Prostate gland (tissue), 2 donors: ENCODE data around the gene PTPRT.

ENCODE experiments used
- POLR2A ChIP-seq: fragments of 450-650 bp; IDR thresholded peaks from one replicate; pipeline ENCODE4 v1.6.1; 2016; ENCODE audit warnings: antibody characterized with exemption, mild to moderate bottlenecking
- POLR2AphosphoS5 ChIP-seq: sonication (generic); formaldehyde crosslinking; IDR thresholded peaks from one replicate; pipeline ENCODE4 v1.6.1; 2017; ENCODE audit warnings: antibody characterized with exemption
- TF ChIP-seq, protein P1 (sequence below), 4 experiments: fragments of 200-600 bp in 2 of 4; fragments of 450-650 bp in 2 of 4; sonication (generic) in 2 of 4; IDR thresholded peaks; 1 replicate in 3 of 4; 2 replicates in 1 of 4; pipeline ENCODE4 v1.5.1; 2016 to 2019; ENCODE audit warnings: antibody characterized with exemption in 4 of 4, mild to moderate bottlenecking in 2 of 4, moderate library complexity in 2 of 4

DNA sequence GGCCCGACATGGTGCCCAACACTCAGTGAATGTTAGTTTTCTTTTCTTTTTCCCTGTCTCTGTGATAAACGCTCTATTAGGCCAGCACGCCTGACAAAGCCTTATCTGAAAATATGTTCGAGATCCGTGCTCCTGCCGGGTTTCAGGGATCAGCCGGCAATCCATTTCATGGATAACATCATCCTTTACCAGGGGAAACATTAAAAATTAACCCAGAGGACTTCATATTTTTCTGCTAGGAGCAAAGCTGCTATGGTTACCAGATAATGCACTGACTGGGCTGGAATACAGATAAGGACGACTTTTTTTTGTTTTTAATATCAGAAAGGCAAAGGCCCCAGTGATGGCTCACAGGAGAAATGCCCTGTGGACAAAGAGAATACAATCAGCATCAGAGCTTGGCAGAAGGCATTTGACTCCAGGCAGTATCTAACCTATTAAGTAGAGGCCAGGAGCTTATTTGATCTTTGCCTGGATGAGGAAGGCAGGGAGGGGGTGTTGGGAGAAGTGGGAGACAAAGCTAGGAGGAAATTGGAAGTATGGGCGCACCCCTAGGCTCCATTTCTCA lies 1089.5 kb downstream of the PTPRT start:
- TF ChIP-seq POLR2A (no peak), POLR2AphosphoS5 (no peak)
- TF ChIP-seq, protein P1, sequence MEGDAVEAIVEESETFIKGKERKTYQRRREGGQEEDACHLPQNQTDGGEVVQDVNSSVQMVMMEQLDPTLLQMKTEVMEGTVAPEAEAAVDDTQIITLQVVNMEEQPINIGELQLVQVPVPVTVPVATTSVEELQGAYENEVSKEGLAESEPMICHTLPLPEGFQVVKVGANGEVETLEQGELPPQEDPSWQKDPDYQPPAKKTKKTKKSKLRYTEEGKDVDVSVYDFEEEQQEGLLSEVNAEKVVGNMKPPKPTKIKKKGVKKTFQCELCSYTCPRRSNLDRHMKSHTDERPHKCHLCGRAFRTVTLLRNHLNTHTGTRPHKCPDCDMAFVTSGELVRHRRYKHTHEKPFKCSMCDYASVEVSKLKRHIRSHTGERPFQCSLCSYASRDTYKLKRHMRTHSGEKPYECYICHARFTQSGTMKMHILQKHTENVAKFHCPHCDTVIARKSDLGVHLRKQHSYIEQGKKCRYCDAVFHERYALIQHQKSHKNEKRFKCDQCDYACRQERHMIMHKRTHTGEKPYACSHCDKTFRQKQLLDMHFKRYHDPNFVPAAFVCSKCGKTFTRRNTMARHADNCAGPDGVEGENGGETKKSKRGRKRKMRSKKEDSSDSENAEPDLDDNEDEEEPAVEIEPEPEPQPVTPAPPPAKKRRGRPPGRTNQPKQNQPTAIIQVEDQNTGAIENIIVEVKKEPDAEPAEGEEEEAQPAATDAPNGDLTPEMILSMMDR (IDR thresholded peaks at IDR 0.05) = no peak
